B cell (primary cell): ENCODE measurements around the gene TRAF4.

Experiments
- CTCF ChIP-seq: fragments of 200-600 bp; IDR thresholded peaks from one replicate; pipeline ENCODE4 v1.8.0; 2022; ENCODE audit warnings: antibody characterized with exemption, mild to moderate bottlenecking
- EZH2 ChIP-seq: IDR thresholded peaks from 2 replicates; pipeline ENCODE4 v1.6.1; 2012; ENCODE audit warnings: borderline replicate concordance, low read depth, mild to moderate bottlenecking, moderate library complexity, low read length; ENCODE audit not compliant: insufficient read depth, poor library complexity, severe bottlenecking

GRCh38 chr17:28788100-28788499, 44.3 kb downstream of the TRAF4 start:
- TF ChIP-seq CTCF (no peak), EZH2 (no peak)
